Measurements from ENCODE around the gene ELAVL1.

DNA sequence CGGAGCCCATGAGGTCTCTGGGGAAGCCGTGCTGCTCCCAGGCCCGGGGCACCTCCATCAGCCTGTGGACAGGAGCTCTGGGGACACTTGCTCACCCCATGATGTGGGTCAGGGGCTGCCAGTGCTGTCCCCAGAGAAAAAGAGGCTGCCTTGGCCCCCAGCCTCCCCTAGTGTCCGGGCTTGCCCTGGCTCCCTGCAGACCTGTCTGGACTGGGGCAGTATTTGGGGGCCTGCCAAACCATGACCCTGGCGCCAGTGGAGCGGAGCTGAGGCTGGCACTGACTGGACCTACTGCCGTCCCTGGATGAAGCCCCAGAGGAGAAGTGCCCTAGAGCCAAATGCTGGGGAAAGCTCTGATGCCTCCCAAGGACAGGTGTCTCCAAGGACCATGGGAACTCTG is 30.4 kb downstream of the ELAVL1 start:
- TF ChIP-seq, protein P1, sequence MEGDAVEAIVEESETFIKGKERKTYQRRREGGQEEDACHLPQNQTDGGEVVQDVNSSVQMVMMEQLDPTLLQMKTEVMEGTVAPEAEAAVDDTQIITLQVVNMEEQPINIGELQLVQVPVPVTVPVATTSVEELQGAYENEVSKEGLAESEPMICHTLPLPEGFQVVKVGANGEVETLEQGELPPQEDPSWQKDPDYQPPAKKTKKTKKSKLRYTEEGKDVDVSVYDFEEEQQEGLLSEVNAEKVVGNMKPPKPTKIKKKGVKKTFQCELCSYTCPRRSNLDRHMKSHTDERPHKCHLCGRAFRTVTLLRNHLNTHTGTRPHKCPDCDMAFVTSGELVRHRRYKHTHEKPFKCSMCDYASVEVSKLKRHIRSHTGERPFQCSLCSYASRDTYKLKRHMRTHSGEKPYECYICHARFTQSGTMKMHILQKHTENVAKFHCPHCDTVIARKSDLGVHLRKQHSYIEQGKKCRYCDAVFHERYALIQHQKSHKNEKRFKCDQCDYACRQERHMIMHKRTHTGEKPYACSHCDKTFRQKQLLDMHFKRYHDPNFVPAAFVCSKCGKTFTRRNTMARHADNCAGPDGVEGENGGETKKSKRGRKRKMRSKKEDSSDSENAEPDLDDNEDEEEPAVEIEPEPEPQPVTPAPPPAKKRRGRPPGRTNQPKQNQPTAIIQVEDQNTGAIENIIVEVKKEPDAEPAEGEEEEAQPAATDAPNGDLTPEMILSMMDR (conservative IDR thresholded peaks at IDR 0.05; ENCODE audit: low read length): no peak
- TF ChIP-seq EZH2phosphoT487 (IDR thresholded peaks at IDR 0.05; ENCODE audit: borderline replicate concordance, low read depth, low read length): no peak
